ENCODE data around the gene POMGNT1. TPM values are rescaled to one million over a fixed set of nuclear protein-coding genes. Genes with fewer than 3 reads are reported as not detected.

POMGNT1 gene
- total and polyA plus RNA-seq, 12 donors: 74.3 to 164 (median 142) TPM

- peak overlapping the region in 8 of 10 donors; percentile 53 to 96 (median 90) for H3K27ac ChIP-seq
Measured at GRCh38 chr1:46168477-46168876, 29.8 kb downstream of the POMGNT1 start.

GRCh38 chr1:46166521-46167462, 31.4 kb downstream of the POMGNT1 start:
- intact Hi-C loops (cut with DNase I): loop anchor here in 3 of 10 donors (1.0 to 5.0 kb wide), 3 partner anchors 16 to 34 kb away; partner anchors contain the start of gene PIK3R3 (in 3 of the 3)
- Histone ChIP-seq H3K36me3 (no peaks in the 10 kb centered on the region), H3K4me1 (peaks cover 9 to 54% (median 39%) of the 10 kb centered on the region in 9 donors), H3K4me3 (peak overlapping the region; percentile 20 to 58 (median 52)), H3K27ac (peak overlapping the region; percentile 86 to 96 (median 92)), H3K9me3 (no peaks in the 10 kb centered on the region), H3K27me3 (peaks cover 0 to 26% (median 0%) of the 10 kb centered on the region in 7 donors)
- ATAC-seq (peak; percentile 72 to 91 (median 85)), DNase-seq (peak; percentile 74 to 86)
- WGBS, 2 donors: 10 to 12% methylated on average over 47 of the region's 47 CpGs
- TF ChIP-seq CTCF (IDR thresholded peaks at IDR 0.05): no peak

More at GRCh38 chr1:46168477-46168876, 29.8 kb downstream of the POMGNT1 start:
- ATAC-seq: no peak
- DNase-seq: no peak
- intact Hi-C loops (cut with DNase I): loop anchor here in 1 of 10 donors (5.0 kb wide), 1 partner anchor 36 kb away; the partner anchor contains the start of gene PIK3R3
- H3K27me3 ChIP-seq: peaks cover 0 to 26% (median 0%) of the 10 kb centered on the region in 7 donors
- TF ChIP-seq CTCF (IDR thresholded peaks at IDR 0.05): no peak
- 72 to 93% methylated on average over 1 of the region's 1 CpG for WGBS, 2 donors
- peaks cover 20 to 71% (median 56%) of the 10 kb centered on the region in 9 donors for H3K4me1 ChIP-seq
- H3K4me3 ChIP-seq: no peak overlapping the region
- no peaks in the 10 kb centered on the region for H3K36me3 ChIP-seq
- no peaks in the 10 kb centered on the region for H3K9me3 ChIP-seq

GRCh38 chr1:46160212-46160611, 38.0 kb downstream of the POMGNT1 start:
- peaks cover 0 to 3% (median 0%) of the 10 kb centered on the region in 9 donors for H3K4me1 ChIP-seq
- no peaks in the 10 kb centered on the region for H3K27me3 ChIP-seq
- no peak for ATAC-seq
- TF ChIP-seq CTCF (IDR thresholded peaks at IDR 0.05): no peak
- no peak overlapping the region for H3K27ac ChIP-seq
- H3K9me3 ChIP-seq: no peaks in the 10 kb centered on the region
- no peak overlapping the region for H3K4me3 ChIP-seq
- no peaks in the 10 kb centered on the region for H3K36me3 ChIP-seq
- 89 to 93% methylated on average over 1 of the region's 1 CpG for WGBS, 2 donors
- DNase-seq: no peak
- intact Hi-C loops (cut with DNase I): no loop called here

- DNase-seq (no peak), ATAC-seq (no peak)
- no peak for TF ChIP-seq CTCF (IDR thresholded peaks at IDR 0.05)
- Histone ChIP-seq H3K27me3 (no peaks in the 10 kb centered on the region), H3K4me3 (no peak overlapping the region), H3K36me3 (no peaks in the 10 kb centered on the region), H3K9me3 (no peaks in the 10 kb centered on the region), H3K27ac (no peak overlapping the region), H3K4me1 (no peaks in the 10 kb centered on the region)
- 64 to 67% methylated on average over 3 of the region's 3 CpGs for WGBS, 2 donors
- intact Hi-C loops (cut with DNase I): no loop called here
Measured at GRCh38 chr1:46159516-46159915, 38.7 kb downstream of the POMGNT1 start.

Measured in heart right ventricle (tissue), 16 donors.